ENCODE data around the gene KIAA1614.
"Not testable (repeated sequence)": the region's sequence is repeated elsewhere in the genome, so short reads cannot be mapped to it uniquely, and the experiment has no call there.

Gene KIAA1614

DNA sequence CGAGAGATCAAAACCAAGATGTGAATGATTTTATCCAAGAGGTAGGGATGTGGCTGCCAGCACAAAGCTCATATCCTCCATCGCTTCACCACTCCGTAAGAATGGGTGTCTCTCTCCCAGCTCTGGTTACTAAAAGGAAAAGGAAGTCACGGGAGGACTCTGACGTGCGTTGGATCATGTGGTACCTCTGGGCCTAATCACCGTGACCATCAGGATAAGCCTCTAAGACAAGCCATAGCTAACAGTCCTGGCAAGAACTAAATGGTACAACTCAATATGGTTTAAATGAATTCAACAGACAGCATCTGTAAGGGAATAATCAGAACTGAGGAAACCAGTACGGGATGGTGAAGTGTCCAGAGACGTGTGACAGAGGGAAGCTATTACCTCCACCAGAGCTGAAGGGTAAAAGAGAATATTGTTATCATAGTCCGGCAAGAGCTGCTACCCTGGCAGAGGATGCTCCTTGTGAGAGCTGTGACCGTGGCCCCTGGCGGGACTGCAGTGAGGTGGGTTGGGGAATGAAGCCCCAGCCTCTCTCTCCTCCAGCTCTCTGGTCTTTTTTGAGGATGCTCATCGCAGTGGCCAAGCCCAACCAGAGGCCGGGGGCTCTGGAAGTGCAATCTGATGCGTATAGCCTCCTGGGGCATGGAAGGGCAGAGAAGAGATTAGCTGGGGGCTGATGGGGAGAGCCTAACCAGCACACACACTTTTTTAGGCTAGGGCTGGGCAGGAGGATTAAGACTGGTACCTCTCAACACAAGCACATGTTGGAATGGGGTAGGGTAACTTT is 54.2 kb downstream of the KIAA1614 start:
- TF ChIP-seq, protein P1, sequence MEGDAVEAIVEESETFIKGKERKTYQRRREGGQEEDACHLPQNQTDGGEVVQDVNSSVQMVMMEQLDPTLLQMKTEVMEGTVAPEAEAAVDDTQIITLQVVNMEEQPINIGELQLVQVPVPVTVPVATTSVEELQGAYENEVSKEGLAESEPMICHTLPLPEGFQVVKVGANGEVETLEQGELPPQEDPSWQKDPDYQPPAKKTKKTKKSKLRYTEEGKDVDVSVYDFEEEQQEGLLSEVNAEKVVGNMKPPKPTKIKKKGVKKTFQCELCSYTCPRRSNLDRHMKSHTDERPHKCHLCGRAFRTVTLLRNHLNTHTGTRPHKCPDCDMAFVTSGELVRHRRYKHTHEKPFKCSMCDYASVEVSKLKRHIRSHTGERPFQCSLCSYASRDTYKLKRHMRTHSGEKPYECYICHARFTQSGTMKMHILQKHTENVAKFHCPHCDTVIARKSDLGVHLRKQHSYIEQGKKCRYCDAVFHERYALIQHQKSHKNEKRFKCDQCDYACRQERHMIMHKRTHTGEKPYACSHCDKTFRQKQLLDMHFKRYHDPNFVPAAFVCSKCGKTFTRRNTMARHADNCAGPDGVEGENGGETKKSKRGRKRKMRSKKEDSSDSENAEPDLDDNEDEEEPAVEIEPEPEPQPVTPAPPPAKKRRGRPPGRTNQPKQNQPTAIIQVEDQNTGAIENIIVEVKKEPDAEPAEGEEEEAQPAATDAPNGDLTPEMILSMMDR (IDR thresholded peaks at IDR 0.05; ENCODE audit: low read depth, low read length) = no peak
- no peak for DNase-seq (ENCODE audit: low read depth in 2 of 2)

DNA sequence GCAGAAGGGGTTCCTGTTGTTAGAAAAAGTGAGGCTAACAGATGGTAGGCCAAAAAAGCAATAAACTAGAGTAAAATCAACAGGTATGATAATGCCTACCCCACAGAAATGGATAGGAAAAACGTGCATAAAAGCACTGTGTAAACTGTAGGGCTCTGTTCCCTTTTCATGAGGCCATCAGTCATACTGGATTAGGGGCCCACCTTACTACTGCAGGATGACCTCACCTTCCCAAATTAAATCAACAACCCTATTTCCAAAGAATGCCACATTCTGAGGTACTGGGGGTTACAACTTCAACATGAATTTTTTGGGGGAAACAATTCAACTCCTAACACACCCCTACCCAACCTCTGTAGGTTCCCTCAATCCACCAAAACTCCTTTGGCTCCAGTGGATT is 54.9 kb downstream of the KIAA1614 start:
- no peak overlapping the region for H3K4me3 ChIP-seq (replicated peaks in 1 of 2; ENCODE audit: low read depth in 2 of 2, low read length in 2 of 2)
- no peak for DNase-seq (ENCODE audit: low read depth in 2 of 2)
- TF ChIP-seq, protein P1 (IDR thresholded peaks at IDR 0.05; ENCODE audit: low read depth, low read length) = no peak

More for the DNA sequence above, 54.2 kb downstream of the KIAA1614 start:
- no peak overlapping the region for H3K4me3 ChIP-seq (replicated peaks in 1 of 2; ENCODE audit: low read depth in 2 of 2, low read length in 2 of 2)

DNA sequence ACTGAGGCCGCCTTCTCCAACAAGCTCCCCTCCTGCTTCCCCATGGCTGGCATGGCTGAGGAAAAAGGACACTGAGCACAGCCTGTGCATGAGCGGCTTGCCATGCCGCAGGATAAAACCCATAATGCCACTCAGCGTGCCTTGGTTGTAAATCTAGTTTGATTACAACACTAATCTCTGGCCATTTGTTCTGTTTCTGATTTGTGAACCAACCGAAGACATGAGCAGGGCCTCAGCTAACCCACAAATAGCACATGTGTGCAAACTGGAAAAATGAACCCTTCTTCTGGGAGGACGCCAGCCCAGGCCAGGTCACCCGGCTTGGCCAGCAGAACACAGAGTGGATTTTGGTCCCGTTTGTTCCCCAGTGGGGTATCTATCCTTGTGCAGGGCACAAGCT is 56.1 kb downstream of the KIAA1614 start:
- not testable (repeated sequence) for DNase-seq (ENCODE audit: low read depth in 2 of 2)

DNA sequence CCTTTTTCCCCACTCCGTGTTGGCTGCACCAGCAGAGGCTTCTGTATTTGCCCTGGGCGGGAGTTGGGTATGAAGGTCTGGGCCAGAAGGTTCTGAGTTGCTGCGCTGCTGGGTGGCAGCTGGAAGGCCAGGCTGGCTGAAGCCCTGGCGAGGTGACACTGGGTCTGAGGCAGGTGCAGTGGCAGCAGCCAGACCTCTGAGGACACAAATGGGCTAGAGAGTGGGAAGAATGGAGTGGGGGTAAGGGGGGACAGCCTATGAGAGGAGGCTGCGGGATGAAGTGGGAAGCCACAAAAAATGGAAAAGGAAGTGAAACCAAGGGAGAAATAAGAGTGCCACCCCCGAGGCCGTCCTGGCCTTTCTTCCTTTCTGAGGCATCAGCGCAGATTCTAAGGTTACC is 56.7 kb downstream of the KIAA1614 start:
- H3K4me3 ChIP-seq (replicated peaks in 1 of 2; ENCODE audit: low read depth in 2 of 2, low read length in 2 of 2) = no peak overlapping the region
- TF ChIP-seq, protein P1 (IDR thresholded peaks at IDR 0.05; ENCODE audit: low read depth, low read length) = no peak
- no peak for DNase-seq (ENCODE audit: low read depth in 2 of 2)

More for the DNA sequence above, 56.1 kb downstream of the KIAA1614 start:
- not testable (repeated sequence) for H3K4me3 ChIP-seq (replicated peaks in 1 of 2; ENCODE audit: low read depth in 2 of 2, low read length in 2 of 2)

DNA sequence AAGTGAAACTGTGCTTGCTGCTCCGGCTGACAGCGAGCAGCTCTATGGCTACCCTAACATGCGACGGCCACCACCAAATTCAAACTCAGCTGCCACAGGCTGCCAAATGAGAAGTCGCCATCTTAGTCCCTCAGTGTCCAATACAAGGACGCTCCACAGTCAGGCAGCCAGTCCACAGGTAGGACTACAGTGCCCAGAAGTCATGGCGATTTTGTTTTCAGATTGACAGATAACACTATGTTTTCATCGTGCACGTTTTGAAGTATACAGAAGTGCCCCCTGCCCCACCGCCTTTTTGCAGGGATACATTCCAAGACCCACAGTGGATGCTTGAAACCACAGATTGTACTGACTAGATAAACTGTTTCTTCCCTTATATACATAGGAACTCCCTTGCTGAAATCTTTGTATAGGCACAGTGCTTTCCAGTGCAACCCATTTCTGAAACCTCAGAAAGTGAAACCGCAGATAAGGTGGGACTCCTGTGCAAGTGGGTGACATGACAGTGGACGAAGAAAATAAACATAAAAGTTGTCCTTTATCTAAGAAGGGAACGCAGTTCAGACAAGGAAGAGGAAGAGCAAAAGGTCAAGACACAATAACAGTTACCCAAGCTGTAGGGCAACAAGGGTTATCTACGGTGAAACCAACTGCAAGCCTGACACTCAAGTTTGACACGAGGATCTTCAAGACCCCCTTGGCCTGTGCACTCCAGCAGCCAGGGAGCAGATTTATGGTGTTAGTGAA is 57.8 kb downstream of the KIAA1614 start:
- no peak for DNase-seq (ENCODE audit: low read depth in 2 of 2)
- no peak overlapping the region for H3K4me3 ChIP-seq (replicated peaks in 1 of 2; ENCODE audit: low read depth in 2 of 2, low read length in 2 of 2)
- TF ChIP-seq, protein P1 (IDR thresholded peaks at IDR 0.05; ENCODE audit: low read depth, low read length) = no peak

DNA sequence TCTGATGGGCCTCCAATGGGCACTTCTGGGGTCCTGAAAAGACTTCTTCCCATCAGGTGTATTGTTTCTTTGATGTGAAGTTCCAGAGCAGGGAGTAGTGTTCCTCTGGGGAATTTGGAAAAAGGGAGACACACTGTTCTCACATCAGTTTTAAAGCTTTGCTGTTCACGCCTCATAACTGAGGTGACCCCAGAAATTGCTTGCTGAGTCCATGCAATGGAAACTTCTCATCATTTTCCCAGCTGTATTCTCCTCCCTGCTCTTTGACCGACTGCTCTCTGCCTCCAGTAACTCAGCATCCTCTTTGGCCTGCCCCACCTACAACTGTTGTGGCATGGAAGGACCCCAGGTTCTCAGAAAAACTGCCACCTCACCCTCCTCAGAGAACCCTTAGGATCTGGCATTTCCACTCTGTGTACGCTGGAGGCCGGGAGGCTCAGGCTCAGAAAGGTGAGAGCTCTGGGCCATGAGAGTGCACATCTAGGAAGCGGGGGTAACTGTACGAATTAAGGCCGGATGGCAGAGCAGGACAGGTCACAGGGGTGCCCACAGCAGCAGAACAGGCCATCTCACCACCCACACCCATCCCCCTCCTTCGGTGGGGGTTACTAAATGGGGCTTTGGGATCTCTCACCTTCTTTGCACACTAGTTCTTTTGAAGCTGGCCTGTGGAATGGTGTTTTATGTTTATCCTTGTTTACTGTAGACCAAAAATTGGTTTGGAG is 58.7 kb downstream of the KIAA1614 start:
- H3K4me3 ChIP-seq (replicated peaks in 1 of 2; ENCODE audit: low read depth in 2 of 2, low read length in 2 of 2) = no peak overlapping the region
- no peak for DNase-seq (ENCODE audit: low read depth in 2 of 2)
- TF ChIP-seq, protein P1 (IDR thresholded peaks at IDR 0.05; ENCODE audit: low read depth, low read length) = no peak

DNA sequence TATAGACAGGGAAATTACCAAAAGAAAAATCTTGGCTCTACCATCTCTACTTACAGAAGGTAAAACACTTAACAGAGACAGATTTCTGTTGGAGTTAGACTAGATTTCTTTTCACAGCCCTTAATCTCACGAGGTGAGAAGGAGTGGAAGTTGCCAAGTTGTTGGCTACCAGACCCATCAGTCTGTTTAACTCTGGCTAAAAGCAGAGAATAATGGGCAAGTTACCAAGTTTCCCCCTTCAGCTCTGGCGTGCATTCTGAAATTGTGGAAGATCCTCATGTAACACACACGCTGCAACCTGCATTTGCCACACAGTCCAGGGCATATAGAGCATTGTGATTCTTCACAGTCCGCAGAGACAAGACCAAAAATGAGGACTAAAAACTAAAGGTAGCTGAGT is 60.7 kb downstream of the KIAA1614 start:
- no peak overlapping the region for H3K4me3 ChIP-seq (replicated peaks in 1 of 2; ENCODE audit: low read depth in 2 of 2, low read length in 2 of 2)
- TF ChIP-seq, protein P1 (IDR thresholded peaks at IDR 0.05; ENCODE audit: low read depth, low read length) = no peak
- DNase-seq (ENCODE audit: low read depth in 2 of 2) = no peak
